Left ventricle myocardium inferior (tissue), 1 donor: Measurements from ENCODE around the gene FDXR. TPM values are rescaled to one million over a fixed set of nuclear protein-coding genes. Genes with fewer than 3 reads are reported as not detected.

Experiments
- DNase-seq: peaks from one replicate; pipeline ENCODE4 v3.0.0-alpha.2; 2020
- H3K27ac ChIP-seq: fragments of 200-600 bp; replicated peaks from 2 replicates; pipeline ENCODE4 v1.8.0; 2021
- H3K27me3 ChIP-seq: fragments of 200-600 bp; 2 replicates; pipeline ENCODE4 v1.8.0; 2021; ENCODE audit warnings: low read depth
- H3K36me3 ChIP-seq: fragments of 200-600 bp; 2 replicates; pipeline ENCODE4 v1.8.0; 2021
- H3K4me1 ChIP-seq: fragments of 200-600 bp; 2 replicates; pipeline ENCODE4 v1.8.0; 2021
- H3K4me3 ChIP-seq: fragments of 200-600 bp; 2 replicates; pipeline ENCODE4 v1.8.0; 2021; ENCODE audit warnings: mild to moderate bottlenecking, moderate library complexity
- H3K9me3 ChIP-seq: fragments of 200-600 bp; replicated peaks from 2 replicates; pipeline ENCODE4 v1.8.0; 2021
- intact Hi-C: fragments of 100-400 bp; cut with micrococcal nuclease; formaldehyde crosslinking; loops from one replicate; pipeline ENCODE4 v1.11.0; 2022
- total RNA-seq: library from RNA; stranded (reverse); fragmentation: NEBNext Ultra II Directional; extraction: Animal tissue kit (Norgen Biotek cat#: 25700); gene quantifications from one replicate; pipeline ENCODE4 v1.2.1, GENCODE V29; 2021
- TF ChIP-seq, protein P1 (sequence below): fragments of 200-600 bp; IDR thresholded peaks from 2 replicates; pipeline ENCODE4 v1.8.0; 2021; ENCODE audit warnings: antibody characterized with exemption, mild to moderate bottlenecking, borderline replicate concordance
- donor health status: DM: no; HTN: yes; CAD: no; lungs with severe emphysema.

The FDXR gene
- total RNA-seq, 1 donor from 2014 or later = 5.7 TPM

DNA sequence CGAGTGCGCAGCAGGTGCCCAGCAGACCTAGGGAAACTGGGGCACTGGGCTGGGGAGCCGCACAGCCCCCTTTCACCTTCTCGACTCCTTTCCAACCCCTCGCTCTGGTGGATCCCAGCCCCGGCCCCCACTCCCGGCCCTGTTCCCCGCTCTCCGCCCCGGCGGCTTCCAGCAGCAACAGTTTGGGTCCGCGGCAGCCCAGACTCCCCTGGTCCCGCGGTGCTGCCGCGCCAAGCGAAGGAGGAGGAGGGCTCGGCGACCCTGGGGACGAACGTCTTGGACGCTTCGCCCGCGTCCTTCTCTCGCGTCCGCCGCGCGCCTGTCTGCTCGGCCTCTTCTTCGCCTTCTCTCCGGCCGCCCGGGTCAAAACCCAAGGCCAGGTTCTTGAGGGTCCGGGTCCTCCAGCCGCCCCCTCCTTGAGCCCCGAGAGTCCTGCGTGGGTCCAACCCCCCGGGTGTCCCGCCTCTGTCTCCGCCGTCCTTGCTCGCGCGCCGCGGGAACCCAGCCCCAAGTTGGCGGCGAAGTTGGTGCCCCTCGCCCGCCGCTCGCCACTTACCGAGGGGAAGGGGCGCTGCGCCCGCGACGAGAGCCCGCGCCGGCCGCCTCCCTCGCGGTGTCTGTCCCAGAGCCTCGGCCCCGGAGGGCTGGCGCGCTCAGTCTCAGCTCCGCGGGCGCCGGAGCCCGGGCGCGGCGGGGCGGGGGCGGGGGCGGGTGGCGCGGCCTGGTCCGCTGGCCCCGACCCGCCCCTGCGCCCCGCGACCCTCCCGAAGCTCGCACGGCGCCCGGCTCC lies 11.7 kb downstream of the FDXR start:
- no peaks in the 10 kb centered on the region for H3K36me3 ChIP-seq
- intact Hi-C loops = loop anchor here (5.0 kb wide), 1 partner anchor 64 kb away; no protein-coding TSS in a partner anchor
- DNase-seq = no peak
- peaks cover 57% of the 10 kb centered on the region for H3K27me3 ChIP-seq
- H3K4me3 ChIP-seq = peak overlapping the region; percentile 60
- no peak overlapping the region for H3K27ac ChIP-seq
- H3K4me1 ChIP-seq = peaks cover 35% of the 10 kb centered on the region
- TF ChIP-seq, protein P1, sequence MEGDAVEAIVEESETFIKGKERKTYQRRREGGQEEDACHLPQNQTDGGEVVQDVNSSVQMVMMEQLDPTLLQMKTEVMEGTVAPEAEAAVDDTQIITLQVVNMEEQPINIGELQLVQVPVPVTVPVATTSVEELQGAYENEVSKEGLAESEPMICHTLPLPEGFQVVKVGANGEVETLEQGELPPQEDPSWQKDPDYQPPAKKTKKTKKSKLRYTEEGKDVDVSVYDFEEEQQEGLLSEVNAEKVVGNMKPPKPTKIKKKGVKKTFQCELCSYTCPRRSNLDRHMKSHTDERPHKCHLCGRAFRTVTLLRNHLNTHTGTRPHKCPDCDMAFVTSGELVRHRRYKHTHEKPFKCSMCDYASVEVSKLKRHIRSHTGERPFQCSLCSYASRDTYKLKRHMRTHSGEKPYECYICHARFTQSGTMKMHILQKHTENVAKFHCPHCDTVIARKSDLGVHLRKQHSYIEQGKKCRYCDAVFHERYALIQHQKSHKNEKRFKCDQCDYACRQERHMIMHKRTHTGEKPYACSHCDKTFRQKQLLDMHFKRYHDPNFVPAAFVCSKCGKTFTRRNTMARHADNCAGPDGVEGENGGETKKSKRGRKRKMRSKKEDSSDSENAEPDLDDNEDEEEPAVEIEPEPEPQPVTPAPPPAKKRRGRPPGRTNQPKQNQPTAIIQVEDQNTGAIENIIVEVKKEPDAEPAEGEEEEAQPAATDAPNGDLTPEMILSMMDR = no peak
- H3K9me3 ChIP-seq = no peaks in the 10 kb centered on the region

- Histone ChIP-seq H3K9me3 (no peaks in the 10 kb centered on the region), H3K4me3 (peak overlapping the region; percentile 60), H3K27me3 (peaks cover 64% of the 10 kb centered on the region), H3K36me3 (no peaks in the 10 kb centered on the region), H3K4me1 (peaks cover 35% of the 10 kb centered on the region), H3K27ac (no peak overlapping the region)
- no peak for DNase-seq
- TF ChIP-seq, protein P1 = no peak
- intact Hi-C loops = loop anchor here (5.0 kb wide), 1 partner anchor 63 kb away; no protein-coding TSS in a partner anchor
Observed at GRCh38 chr17:74860229-74860871, 12.4 kb downstream of the FDXR start.

- Histone ChIP-seq H3K4me1 (peaks cover 35% of the 10 kb centered on the region), H3K27me3 (peaks cover 71% of the 10 kb centered on the region), H3K9me3 (no peaks in the 10 kb centered on the region), H3K36me3 (no peaks in the 10 kb centered on the region), H3K4me3 (peak within 1 kb of the TSS; percentile 60), H3K27ac (no peak within 1 kb of the TSS)
- DNase-seq = no peak
- intact Hi-C loops = loop anchor here (5.0 kb wide), 1 partner anchor 62 kb away; no protein-coding TSS in a partner anchor
- TF ChIP-seq, protein P1 = peak; percentile 62
Observed at GRCh38 chr17:74859459-74860228, 13.2 kb downstream of the FDXR start, which contains the start of gene GRIN2C. GRIN2C (minus strand) TSS chr17:74859885; CDS start chr17:74855092, 4,793 bp downstream.

DNA sequence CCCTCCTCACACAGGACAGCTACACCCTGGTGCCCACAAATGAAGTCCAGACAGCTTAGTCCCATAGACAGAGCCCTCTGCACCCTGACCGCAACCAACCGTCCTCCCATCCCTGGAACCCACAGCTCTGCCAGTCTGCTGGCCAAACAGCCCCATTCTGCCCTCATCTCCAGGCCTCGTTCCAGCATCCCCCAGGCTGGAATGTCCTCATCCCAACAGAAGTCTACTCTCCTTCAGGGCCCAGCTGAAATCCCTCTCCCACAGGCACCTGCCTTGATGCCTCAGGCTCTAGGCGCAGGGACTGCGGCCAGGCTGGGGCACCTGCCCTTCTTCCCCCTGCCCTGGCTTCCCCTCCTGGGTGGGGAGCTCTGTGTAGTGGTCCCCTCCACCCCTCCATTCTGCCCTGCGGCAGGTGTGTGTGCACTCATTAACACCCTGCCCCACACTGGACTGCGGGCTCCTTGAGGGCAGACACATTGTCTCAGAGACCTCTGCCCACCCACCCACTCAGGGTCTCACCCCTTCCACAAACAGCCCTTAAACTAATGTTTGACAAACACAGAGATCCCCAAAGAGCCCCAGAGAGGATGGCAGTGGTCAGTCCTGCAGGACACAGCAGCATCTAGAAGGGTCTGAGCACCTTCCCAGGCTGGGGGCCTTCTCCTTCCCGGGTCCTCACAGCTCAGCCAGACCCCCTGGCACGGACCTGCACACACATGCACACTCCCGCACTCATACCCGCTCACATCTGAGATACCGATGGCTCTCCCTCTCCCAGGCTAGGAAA lies 13.9 kb downstream of the FDXR start:
- Histone ChIP-seq H3K27me3 (peaks cover 79% of the 10 kb centered on the region), H3K9me3 (no peaks in the 10 kb centered on the region), H3K4me3 (peak overlapping the region; percentile 60), H3K4me1 (peaks cover 35% of the 10 kb centered on the region), H3K36me3 (no peaks in the 10 kb centered on the region), H3K27ac (no peak overlapping the region)
- intact Hi-C loops = no loop called here
- TF ChIP-seq, protein P1 = no peak
- no peak for DNase-seq

DNA sequence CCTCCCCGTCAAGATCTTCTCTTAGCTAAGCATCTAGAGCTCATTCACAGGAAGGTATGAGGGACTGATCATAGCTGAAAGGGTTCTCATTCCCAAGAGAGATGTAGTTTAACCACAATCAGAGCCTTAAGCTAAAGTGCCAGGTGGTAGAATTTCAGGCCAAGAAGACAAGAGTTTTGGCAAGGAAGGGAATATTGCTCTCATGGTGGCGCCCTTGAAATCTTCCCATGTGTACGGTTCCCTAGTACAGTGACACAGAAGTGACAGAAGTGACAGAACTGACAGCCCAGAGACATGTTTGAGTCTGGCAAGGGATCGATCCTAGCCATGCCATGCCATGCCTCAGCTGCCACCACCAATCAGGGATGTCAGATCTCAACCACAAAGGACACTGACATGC lies 15.6 kb downstream of the FDXR start:
- Histone ChIP-seq H3K36me3 (no peaks in the 10 kb centered on the region), H3K4me3 (no peak overlapping the region), H3K27ac (no peak overlapping the region), H3K4me1 (peaks cover 39% of the 10 kb centered on the region), H3K9me3 (no peaks in the 10 kb centered on the region), H3K27me3 (peaks cover 96% of the 10 kb centered on the region)
- TF ChIP-seq, protein P1 = no peak
- no peak for DNase-seq
- intact Hi-C loops = no loop called here
